Kidney tubule cell (primary cell): ENCODE data around the gene NCAPD2.
"Not testable (repeated sequence)": the region's sequence is repeated elsewhere in the genome, so short reads cannot be mapped to it uniquely, and the experiment has no call there.

Experiments
- DNase-seq: peaks from one replicate; pipeline ENCODE4 v3.0.0-alpha.2; 2018; ENCODE audit warnings: low spot score

The NCAPD2 gene

DNA sequence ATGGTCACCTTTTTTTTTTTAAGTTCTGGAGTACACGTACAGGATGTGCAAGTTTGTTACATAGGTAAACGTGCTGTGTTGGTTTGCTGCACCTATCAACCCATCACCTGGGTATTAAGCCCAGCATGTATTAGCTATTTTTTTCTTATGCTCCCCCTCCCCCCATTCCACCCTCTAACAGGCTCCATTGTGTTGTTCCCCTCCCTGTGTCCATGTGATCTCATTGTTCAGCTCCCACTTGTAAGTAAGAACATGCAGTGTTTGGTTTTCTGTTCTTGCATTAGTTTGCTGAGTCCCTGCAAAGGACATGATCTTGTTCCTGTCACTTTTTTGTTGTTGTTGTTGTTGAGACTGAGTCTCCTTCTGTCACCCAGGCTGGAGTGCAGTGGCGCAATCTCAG is 3.4 kb downstream of the NCAPD2 start:
- DNase-seq, result not testable (repeated sequence)

- DNase-seq, result no peak
Observed at GRCh38 chr12:6500466-6500865, 6.6 kb downstream of the NCAPD2 start.

GRCh38 chr12:6507102-6507998 is 13.4 kb downstream of the NCAPD2 start:
- no peak for DNase-seq

- DNase-seq, result no peak
Observed at GRCh38 chr12:6508087-6508486, 14.2 kb downstream of the NCAPD2 start.

DNA sequence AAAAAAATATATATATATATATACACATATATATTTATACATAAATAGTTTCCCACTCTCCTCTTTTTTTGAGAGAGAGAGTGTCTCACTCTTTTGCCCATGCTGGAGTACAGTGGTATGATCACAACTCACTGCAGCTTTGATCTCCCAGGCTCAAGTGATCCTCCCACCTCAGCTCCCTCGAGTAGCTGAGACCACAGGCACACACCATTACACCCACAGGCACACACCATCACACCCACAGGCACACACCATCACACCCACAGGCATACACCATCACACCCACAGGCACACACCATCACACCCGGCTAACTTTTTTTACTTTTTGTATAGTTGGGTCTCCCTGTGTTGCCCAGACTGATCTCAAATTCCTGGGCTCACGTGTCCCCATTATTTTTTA is 26.3 kb downstream of the NCAPD2 start:
- no peak for DNase-seq

- no peak for DNase-seq
Observed at GRCh38 chr12:6522193-6522592, 28.3 kb downstream of the NCAPD2 start.

DNA sequence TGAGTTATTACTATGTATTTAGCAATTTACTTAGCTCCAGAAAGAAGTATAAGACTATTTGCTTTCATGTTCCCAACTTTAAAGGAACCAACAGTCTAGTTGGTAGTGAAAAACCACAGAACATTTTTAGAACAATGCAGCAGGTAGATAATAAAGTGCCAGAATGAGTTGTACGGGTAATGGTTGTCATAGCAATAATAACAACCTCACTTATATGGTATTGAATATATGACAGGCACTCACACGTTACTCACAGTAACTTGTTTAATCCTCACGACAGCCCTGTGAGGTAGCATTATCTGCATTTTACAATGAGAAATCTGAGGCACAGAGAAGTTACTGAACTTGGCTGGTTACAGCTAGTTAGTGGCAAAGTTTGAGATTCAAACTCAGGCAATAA is 29.8 kb downstream of the NCAPD2 start:
- DNase-seq, result no peak

DNA sequence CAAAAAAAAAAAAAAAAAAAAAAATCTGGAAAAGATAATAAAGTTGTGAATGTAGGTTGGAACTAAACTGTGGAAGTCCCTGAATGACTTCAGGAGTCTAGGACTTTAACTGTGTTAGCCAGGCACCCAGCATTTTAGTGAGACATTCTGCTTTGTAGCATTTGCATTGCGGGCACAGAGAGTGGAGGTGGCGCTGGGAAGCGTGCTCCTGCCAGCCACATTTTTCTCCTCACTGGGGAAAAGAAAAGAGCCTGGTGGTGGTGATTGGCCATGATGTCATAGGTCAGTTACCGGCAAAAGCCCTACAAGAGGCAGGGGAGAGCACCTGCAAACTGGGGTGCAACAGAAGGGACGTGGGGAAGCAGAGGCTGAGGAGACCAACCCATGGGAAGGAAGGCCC is 30.7 kb downstream of the NCAPD2 start:
- DNase-seq, result no peak

DNA sequence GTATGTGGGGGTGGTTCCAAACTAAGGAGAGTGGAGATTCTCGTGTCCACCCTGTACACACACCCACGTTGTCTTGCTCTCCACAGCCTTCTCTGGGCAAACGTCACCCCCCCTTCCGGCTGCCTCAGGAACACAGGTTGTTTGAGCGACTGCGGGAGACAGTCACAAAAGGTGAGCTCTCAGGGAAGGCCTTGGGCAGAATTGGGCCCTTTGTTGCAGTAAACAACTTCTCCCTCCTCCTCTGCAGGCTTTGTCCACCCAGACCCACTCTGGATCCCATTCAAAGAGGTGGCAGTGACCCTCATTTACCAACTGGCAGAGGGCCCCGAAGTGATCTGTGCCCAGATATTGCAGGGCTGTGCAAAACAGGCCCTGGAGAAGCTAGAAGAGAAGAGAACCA is 32.3 kb downstream of the NCAPD2 start:
- no peak for DNase-seq

DNA sequence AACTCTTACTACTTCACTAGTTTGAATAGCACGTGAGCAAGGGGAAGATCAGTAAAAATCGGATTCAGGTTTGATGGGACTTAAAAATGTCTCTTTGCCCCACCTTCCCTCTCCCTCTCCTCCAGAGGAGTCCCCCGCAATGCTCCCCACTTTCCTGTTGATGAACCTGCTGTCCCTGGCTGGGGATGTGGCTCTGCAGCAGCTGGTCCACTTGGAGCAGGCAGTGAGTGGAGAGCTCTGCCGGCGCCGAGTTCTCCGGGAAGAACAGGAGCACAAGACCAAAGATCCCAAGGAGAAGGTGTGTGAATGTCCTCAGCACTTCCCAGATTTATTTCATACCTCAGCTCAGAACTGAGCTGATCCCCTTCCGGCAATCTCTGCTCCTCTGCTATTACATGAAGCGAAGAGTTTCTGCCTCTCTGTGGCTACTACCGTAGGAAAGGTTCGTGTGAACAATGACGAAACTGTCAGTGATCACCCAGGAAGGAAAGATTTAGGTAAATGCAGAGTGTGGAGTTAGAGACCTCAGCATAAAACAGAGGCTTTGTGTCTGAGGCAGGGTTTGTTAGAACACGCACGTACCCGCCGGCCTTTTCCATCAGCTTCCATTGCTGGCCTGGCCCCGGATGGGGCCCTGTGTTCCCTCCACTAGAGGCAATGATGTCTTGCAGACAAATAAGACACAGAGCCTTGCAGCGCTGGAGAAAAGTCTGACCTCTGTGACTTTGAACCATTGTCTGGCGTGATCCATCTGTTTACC is 33.0 kb downstream of the NCAPD2 start:
- no peak for DNase-seq

GRCh38 chr12:6527711-6528110 is 33.8 kb downstream of the NCAPD2 start:
- DNase-seq, result no peak

- no peak for DNase-seq
Observed at GRCh38 chr12:6528539-6529235, 34.8 kb downstream of the NCAPD2 start.

DNA sequence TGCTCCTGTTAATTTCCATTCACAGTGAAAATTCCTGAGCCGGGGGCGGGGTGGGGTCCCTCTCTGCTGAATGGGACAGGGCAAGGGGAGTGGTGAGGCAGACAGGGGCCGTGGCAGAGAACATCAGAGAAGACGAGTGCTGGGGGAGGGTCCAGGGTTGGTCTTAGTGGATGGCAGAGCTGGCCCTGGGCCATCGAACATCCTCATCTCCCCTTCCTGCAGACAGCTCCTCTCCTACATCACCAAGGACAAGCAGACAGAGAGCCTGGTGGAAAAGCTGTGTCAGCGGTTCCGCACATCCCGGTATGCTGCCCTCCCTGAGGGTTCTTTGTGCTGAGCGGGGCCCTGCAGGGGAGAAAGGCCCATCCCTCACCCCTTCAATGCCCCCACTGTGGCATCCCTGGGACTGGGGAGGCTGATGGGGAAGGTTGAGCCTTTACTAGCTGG is 35.4 kb downstream of the NCAPD2 start:
- no peak for DNase-seq

- no peak for DNase-seq
Observed at GRCh38 chr12:6530576-6531260, 36.8 kb downstream of the NCAPD2 start.

DNA sequence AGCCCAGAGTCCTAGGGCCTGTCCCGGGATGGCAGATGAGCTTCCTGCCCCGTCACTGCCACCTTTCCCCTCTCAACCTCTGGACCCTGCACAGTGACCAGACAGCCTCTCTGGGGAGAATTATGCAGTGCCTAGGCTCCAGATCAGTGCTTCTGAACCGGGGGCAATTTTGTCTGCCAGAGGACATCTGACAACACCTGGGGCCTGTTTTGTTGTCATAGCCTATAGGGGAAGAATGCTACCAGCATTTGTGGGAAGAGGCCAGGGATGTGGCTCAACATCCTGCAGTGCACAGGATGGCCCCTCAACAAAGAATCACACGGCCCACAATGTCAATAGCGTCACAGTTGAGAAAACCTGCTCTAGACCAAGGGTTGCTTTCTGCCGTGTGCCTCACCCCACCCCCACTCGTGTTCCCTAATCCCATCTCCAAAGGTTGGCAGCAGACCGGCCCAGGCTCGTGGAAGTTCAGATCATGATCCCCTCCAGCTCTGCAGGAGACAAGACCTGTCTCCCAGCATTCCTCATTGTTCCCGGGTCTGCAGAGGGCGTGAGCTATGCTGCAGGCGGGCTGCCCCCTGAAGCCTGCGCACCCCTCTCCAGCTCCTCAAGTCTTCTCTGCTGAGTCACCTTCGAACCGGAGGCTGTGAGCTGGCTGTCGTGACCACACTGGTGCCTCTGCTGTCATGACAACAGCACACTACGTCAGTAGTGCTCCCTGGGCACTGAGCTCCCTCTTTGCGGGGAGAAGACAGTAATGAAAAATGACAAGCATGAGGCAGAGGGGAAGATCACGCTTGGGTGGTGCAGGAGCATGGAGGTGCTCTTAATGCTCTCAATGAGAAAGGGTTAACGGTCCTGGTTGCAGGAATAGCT is 38.4 kb downstream of the NCAPD2 start:
- peak; percentile 99 for DNase-seq

DNA sequence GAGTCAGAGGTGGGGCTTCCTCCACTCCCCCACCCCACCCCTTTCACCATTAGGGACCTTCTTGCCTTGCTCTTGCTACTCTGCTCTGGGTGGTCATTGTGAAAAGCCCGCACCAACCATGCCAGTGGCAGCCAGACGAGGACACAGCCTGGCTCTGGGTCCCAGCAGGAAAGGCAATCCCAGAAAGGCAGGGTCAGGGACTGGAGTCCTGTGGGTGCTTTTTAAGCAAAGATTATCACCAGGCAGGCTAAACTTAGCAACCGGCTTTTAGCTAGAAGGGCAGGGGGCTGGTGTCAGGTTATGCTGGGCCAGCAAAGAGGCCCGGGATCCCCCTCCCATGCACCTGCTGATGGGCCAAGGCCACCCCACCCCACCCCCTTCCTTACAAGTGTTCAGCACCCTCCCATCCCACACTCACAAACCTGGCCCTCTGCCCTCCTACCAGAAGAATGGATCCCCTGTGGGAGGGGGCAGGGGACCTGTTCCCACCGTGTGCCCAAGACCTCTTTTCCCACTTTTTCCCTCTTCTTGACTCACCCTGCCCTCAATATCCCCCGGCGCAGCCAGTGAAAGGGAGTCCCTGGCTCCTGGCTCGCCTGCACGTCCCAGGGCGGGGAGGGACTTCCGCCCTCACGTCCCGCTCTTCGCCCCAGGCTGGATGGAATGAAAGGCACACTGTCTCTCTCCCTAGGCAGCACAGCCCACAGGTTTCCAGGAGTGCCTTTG is 39.2 kb downstream of the NCAPD2 start:
- peak; percentile 90 for DNase-seq

GRCh38 chr12:6533653-6533922 is 39.7 kb downstream of the NCAPD2 start:
- no peak for DNase-seq

- DNase-seq, result peak; percentile 99
Observed at GRCh38 chr12:6533923-6534694, 40.2 kb downstream of the NCAPD2 start, which contains the start of gene GAPDH. TSS of gene GAPDH (plus strand) at chr12:6534517. CDS start at chr12:6534833, 316 bp downstream.

GRCh38 chr12:6534695-6534944 is 40.7 kb downstream of the NCAPD2 start:
- no peak for DNase-seq
